Nephron progenitor cell (in vitro differentiated cells): ENCODE measurements around the gene CDC42EP2.

ENCODE experiments used
- DNase-seq: peaks from one replicate; pipeline ENCODE4 v3.0.0; 2021
- H3K27ac Mint-ChIP-seq: 2 replicates; pipeline ENCODE4 v1.8.0; 2021; ENCODE audit warnings: mild to moderate bottlenecking, moderate library complexity, mixed read lengths
- H3K27me3 Mint-ChIP-seq: 2 replicates; pipeline ENCODE4 v1.8.0; 2021; ENCODE audit warnings: mild to moderate bottlenecking, low read depth, mixed read lengths; ENCODE audit not compliant: poor library complexity
- H3K36me3 Mint-ChIP-seq: 2 replicates; pipeline ENCODE4 v1.8.0; 2021; ENCODE audit warnings: low read depth, mixed read lengths
- H3K4me1 Mint-ChIP-seq: 2 replicates; pipeline ENCODE4 v1.8.0; 2021; ENCODE audit warnings: mixed read lengths
- H3K4me3 Mint-ChIP-seq: 2 replicates; pipeline ENCODE4 v1.8.0; 2021; ENCODE audit warnings: mild to moderate bottlenecking, moderate library complexity, mixed read lengths
- H3K9me3 Mint-ChIP-seq: 2 replicates; pipeline ENCODE4 v1.8.0; 2021; ENCODE audit warnings: mild to moderate bottlenecking, moderate library complexity, mixed read lengths
- CTCF ChIP-seq: fragments of 200-600 bp; sonication (generic); IDR thresholded peaks from 2 replicates; pipeline ENCODE4 v1.5.0; 2021; ENCODE audit warnings: antibody characterized with exemption

Gene CDC42EP2

GRCh38 chr11:65288706-65289536 is 25.7 kb upstream of the CDC42EP2 start:
- Mint-ChIP-seq H3K4me1 (no peaks in the 10 kb centered on the region), H3K9me3 (no peaks in the 10 kb centered on the region), H3K4me3 (no peak overlapping the region), H3K27me3 (peaks cover 2% of the 10 kb centered on the region), H3K36me3 (peaks cover 58% of the 10 kb centered on the region), H3K27ac (no peak overlapping the region)
- no peak for DNase-seq
- TF ChIP-seq CTCF: no peak

- TF ChIP-seq CTCF: no peak
- Mint-ChIP-seq H3K4me3 (no peak overlapping the region), H3K36me3 (peaks cover 66% of the 10 kb centered on the region), H3K27ac (no peak overlapping the region), H3K27me3 (peaks cover 2% of the 10 kb centered on the region), H3K4me1 (no peaks in the 10 kb centered on the region), H3K9me3 (no peaks in the 10 kb centered on the region)
- DNase-seq: no peak
Observed at GRCh38 chr11:65290448-65291165, 24.1 kb upstream of the CDC42EP2 start.

GRCh38 chr11:65291613-65292012 is 23.1 kb upstream of the CDC42EP2 start:
- H3K27me3 Mint-ChIP-seq: peaks cover 2% of the 10 kb centered on the region
- H3K4me3 Mint-ChIP-seq: no peak overlapping the region
- no peak for DNase-seq
- no peak for TF ChIP-seq CTCF
- peaks cover 70% of the 10 kb centered on the region for H3K36me3 Mint-ChIP-seq
- H3K27ac Mint-ChIP-seq: peak overlapping the region; percentile 52
- H3K4me1 Mint-ChIP-seq: no peaks in the 10 kb centered on the region
- no peaks in the 10 kb centered on the region for H3K9me3 Mint-ChIP-seq

- no peaks in the 10 kb centered on the region for H3K4me1 Mint-ChIP-seq
- DNase-seq: no peak
- no peak overlapping the region for H3K27ac Mint-ChIP-seq
- H3K36me3 Mint-ChIP-seq: peaks cover 61% of the 10 kb centered on the region
- H3K27me3 Mint-ChIP-seq: peaks cover 2% of the 10 kb centered on the region
- no peak overlapping the region for H3K4me3 Mint-ChIP-seq
- no peak for TF ChIP-seq CTCF
- no peaks in the 10 kb centered on the region for H3K9me3 Mint-ChIP-seq
Observed at GRCh38 chr11:65292890-65293289, 21.8 kb upstream of the CDC42EP2 start.

GRCh38 chr11:65293909-65294381 is 20.7 kb upstream of the CDC42EP2 start:
- Mint-ChIP-seq H3K4me1 (peaks cover 6% of the 10 kb centered on the region), H3K4me3 (no peak overlapping the region), H3K36me3 (peaks cover 61% of the 10 kb centered on the region), H3K27me3 (peaks cover 2% of the 10 kb centered on the region), H3K9me3 (no peaks in the 10 kb centered on the region), H3K27ac (peak overlapping the region; percentile 25)
- no peak for DNase-seq
- no peak for TF ChIP-seq CTCF
